Measurements from ENCODE around the gene PIK3R6.

PIK3R6 gene

GRCh38 chr17:8873801-8874715 lies 6.6 kb upstream of the PIK3R6 start:
- no peak for DNase-seq (ENCODE audit: low read depth)
- no peak overlapping the region for H3K4me3 ChIP-seq (ENCODE audit: low read depth, low read length)
- TF ChIP-seq CTCF (IDR thresholded peaks at IDR 0.05; ENCODE audit: low read depth, low read length), result no peak

GRCh38 chr17:8872705-8873435 lies 5.4 kb upstream of the PIK3R6 start:
- no peak for DNase-seq (ENCODE audit: low read depth)
- H3K4me3 ChIP-seq (ENCODE audit: low read depth, low read length), result no peak overlapping the region
- TF ChIP-seq MAX (IDR thresholded peaks at IDR 0.05; ENCODE audit: low read depth, low read length) (no peak), POLR2A (IDR thresholded peaks at IDR 0.05; ENCODE audit: extremely low read depth, insufficient read length) (no peak)

GRCh38 chr17:8872036-8872704 lies 4.7 kb upstream of the PIK3R6 start:
- no peak for DNase-seq (ENCODE audit: low read depth)
- TF ChIP-seq MYC (IDR thresholded peaks at IDR 0.05; ENCODE audit: low read depth, low read length), result no peak
- no peak for TF ChIP-seq CTCF (IDR thresholded peaks at IDR 0.05; ENCODE audit: low read depth, low read length)
- no peak overlapping the region for H3K4me3 ChIP-seq (ENCODE audit: low read depth, low read length)

- TF ChIP-seq CTCF (IDR thresholded peaks at IDR 0.05; ENCODE audit: low read depth, low read length), result no peak
- no peak for TF ChIP-seq POLR2A (IDR thresholded peaks at IDR 0.05; ENCODE audit: extremely low read depth, insufficient read length)
- no peak for TF ChIP-seq MYC (IDR thresholded peaks at IDR 0.05; ENCODE audit: low read depth, low read length)
- TF ChIP-seq MAX (IDR thresholded peaks at IDR 0.05; ENCODE audit: low read depth, low read length), result no peak
- no peak for DNase-seq (ENCODE audit: low read depth)
- H3K4me3 ChIP-seq (ENCODE audit: low read depth, low read length), result no peak overlapping the region
These were observed 3.7 kb upstream of the PIK3R6 start for GRCh38 chr17:8871081-8871581.

GRCh38 chr17:8870406-8871040 lies 3.0 kb upstream of the PIK3R6 start:
- H3K4me3 ChIP-seq (ENCODE audit: low read depth, low read length), result no peak overlapping the region
- TF ChIP-seq POLR2A (IDR thresholded peaks at IDR 0.05; ENCODE audit: extremely low read depth, insufficient read length), result no peak
- TF ChIP-seq MYC (IDR thresholded peaks at IDR 0.05; ENCODE audit: low read depth, low read length), result no peak
- TF ChIP-seq CTCF (IDR thresholded peaks at IDR 0.05; ENCODE audit: low read depth, low read length), result no peak
- no peak for DNase-seq (ENCODE audit: low read depth)

- TF ChIP-seq MYC (IDR thresholded peaks at IDR 0.05; ENCODE audit: low read depth, low read length), result no peak
- TF ChIP-seq CTCF (IDR thresholded peaks at IDR 0.05; ENCODE audit: low read depth, low read length), result no peak
- no peak for TF ChIP-seq POLR2A (IDR thresholded peaks at IDR 0.05; ENCODE audit: extremely low read depth, insufficient read length)
- no peak for TF ChIP-seq MAX (IDR thresholded peaks at IDR 0.05; ENCODE audit: low read depth, low read length)
- DNase-seq (ENCODE audit: low read depth), result no peak
- H3K4me3 ChIP-seq (ENCODE audit: low read depth, low read length), result no peak overlapping the region
These were observed 1.8 kb upstream of the PIK3R6 start for GRCh38 chr17:8869114-8869815.

All from NB4 (cell line).